Liver (tissue), 9 donors: ENCODE measurements around the gene SLC25A45. TPM values are rescaled to one million over a fixed set of nuclear protein-coding genes. Genes with fewer than 3 reads are reported as not detected.

Source experiments
- DNase-seq: peaks from one replicate; pipeline ENCODE4 v3.0.0-alpha.2; 2017; ENCODE audit warnings: low spot score
- H3K27ac ChIP-seq, 2 donors: one replicate each; pipeline ENCODE4 v1.7.0; 2013; ENCODE audit warnings: inconsistent platforms in 2 of 2, low read length in 2 of 2, control low read depth in 1 of 2, low read depth in 1 of 2, mild to moderate bottlenecking in 1 of 2
- H3K27me3 ChIP-seq, 4 donors: one replicate each; pipeline versions ENCODE4 v1.6.1 to v1.7.0; 2013; ENCODE audit warnings: low read length in 3 of 4, inconsistent platforms in 1 of 4, mild to moderate bottlenecking in 1 of 4, moderate library complexity in 1 of 4; ENCODE audit not compliant: control insufficient read depth in 4 of 4, insufficient read depth in 4 of 4
- H3K36me3 ChIP-seq, 4 donors: one replicate each; pipeline versions ENCODE4 v1.6.1 to v1.7.0; 2013; ENCODE audit warnings: low read length in 3 of 4, mild to moderate bottlenecking in 3 of 4, low read depth in 1 of 4, moderate library complexity in 1 of 4; ENCODE audit not compliant: control insufficient read depth in 4 of 4, insufficient read depth in 3 of 4
- H3K4me1 ChIP-seq, 4 donors: one replicate each; pipeline versions ENCODE4 v1.6.1 to v1.7.0; 2013; ENCODE audit warnings: low read length in 3 of 4, mild to moderate bottlenecking in 3 of 4, moderate library complexity in 1 of 4; ENCODE audit not compliant: control insufficient read depth in 4 of 4, insufficient read depth in 4 of 4
- H3K4me3 ChIP-seq, 3 donors: one replicate each; pipeline versions ENCODE4 v1.6.1 to v1.7.0; 2013; ENCODE audit warnings: low read length in 3 of 3, control low read depth in 1 of 3, low read depth in 1 of 3, mild to moderate bottlenecking in 1 of 3
- H3K9ac ChIP-seq, 2 donors: one replicate each; pipeline ENCODE4 v1.7.0; 2013; ENCODE audit warnings: low read length in 2 of 2, mild to moderate bottlenecking in 2 of 2, moderate library complexity in 2 of 2, control low read depth in 1 of 2, low read depth in 1 of 2
- H3K9me3 ChIP-seq, 4 donors: one replicate each; pipeline versions ENCODE4 v1.6.1 to v1.7.0; 2013; ENCODE audit warnings: low read length in 3 of 4; ENCODE audit not compliant: control insufficient read depth in 4 of 4
- ATF3 ChIP-seq: IDR thresholded peaks from 2 replicates; pipeline ENCODE4 v1.6.1; 2016; ENCODE audit warnings: antibody characterized with exemption
- CTCF ChIP-seq: fragments of 150-350 bp; IDR thresholded peaks from 2 replicates; pipeline ENCODE4 v1.5.1; 2017; ENCODE audit warnings: improper control_type of control experiment, low read depth, low read length; ENCODE audit not compliant: missing input control
- EGR1 ChIP-seq, 2 donors: IDR thresholded peaks; 2 replicates each; pipeline ENCODE4 v1.6.1; 2016 to 2018; ENCODE audit warnings: antibody characterized with exemption in 2 of 2, low read depth in 2 of 2
- FOXA1 ChIP-seq: IDR thresholded peaks from 2 replicates; pipeline ENCODE4 v1.6.1; 2016; ENCODE audit warnings: antibody characterized with exemption
- FOXA2 ChIP-seq: IDR thresholded peaks from 2 replicates; pipeline ENCODE4 v1.6.1; 2016; ENCODE audit warnings: antibody characterized with exemption
- GABPA ChIP-seq, 2 donors: IDR thresholded peaks in 1 of 2; conservative IDR thresholded peaks in 1 of 2; 2 replicates each; pipeline ENCODE4 v1.6.1; 2016; ENCODE audit warnings: antibody characterized with exemption in 2 of 2, mild to moderate bottlenecking in 1 of 2, moderate library complexity in 1 of 2
- HNF4A ChIP-seq, 2 donors: conservative IDR thresholded peaks; 2 replicates each; pipeline ENCODE4 v1.6.1; 2016; ENCODE audit warnings: antibody characterized with exemption in 2 of 2, mild to moderate bottlenecking in 2 of 2
- HNF4G ChIP-seq: IDR thresholded peaks from 2 replicates; pipeline ENCODE4 v1.6.1; 2016; ENCODE audit warnings: antibody characterized with exemption
- JUND ChIP-seq, 2 donors: IDR thresholded peaks; 2 replicates each; pipeline ENCODE4 v1.6.1; 2016; ENCODE audit warnings: antibody characterized with exemption in 2 of 2
- MAX ChIP-seq: IDR thresholded peaks from 2 replicates; pipeline ENCODE4 v1.6.1; 2016; ENCODE audit warnings: antibody characterized with exemption
- NR2F2 ChIP-seq: IDR thresholded peaks from 2 replicates; pipeline ENCODE4 v1.6.1; 2016; ENCODE audit warnings: antibody characterized with exemption
- RAD21 ChIP-seq, 2 donors: IDR thresholded peaks; 2 replicates each; pipeline ENCODE4 v1.6.1; 2016; ENCODE audit warnings: antibody characterized with exemption in 2 of 2, mild to moderate bottlenecking in 2 of 2
- REST ChIP-seq: IDR thresholded peaks from 2 replicates; pipeline ENCODE4 v1.6.1; 2016; ENCODE audit warnings: antibody characterized with exemption, mild to moderate bottlenecking
- SP1 ChIP-seq: IDR thresholded peaks from 2 replicates; pipeline ENCODE4 v1.6.1; 2018; ENCODE audit warnings: antibody characterized with exemption, mild to moderate bottlenecking
- TAF1 ChIP-seq: conservative IDR thresholded peaks from 2 replicates; pipeline ENCODE4 v1.6.1; 2016; ENCODE audit warnings: antibody characterized with exemption, mild to moderate bottlenecking
- YY1 ChIP-seq: IDR thresholded peaks from 2 replicates; pipeline ENCODE4 v1.6.1; 2016; ENCODE audit warnings: antibody characterized with exemption, mild to moderate bottlenecking
- ZBTB33 ChIP-seq: IDR thresholded peaks from 2 replicates; pipeline ENCODE4 v1.6.1; 2016; ENCODE audit warnings: antibody characterized with exemption
- WGBS: extraction: QIAGEN DNeasy Blood & Tissue Kit; methylation state at CpG from one replicate; pipeline ENCODE4 v1.1.7; 2013; 5-methylcytosine and 5-hydroxymethylcytosine counted together
- polyA plus RNA-seq, 2 donors: library from polyadenylated mRNA; stranded (reverse) in 1 of 2; unstranded in 1 of 2; fragments of 200-250 nt in 1 of 2; fragments of >200 nt in 1 of 2; fragmentation: Nextera tagmentation in 1 of 2; extraction: Ambion mirVana in 1 of 2; gene quantifications; one replicate each; pipeline versions ENCODE4 v1.2.1 to v1.2.3, GENCODE V29; 2013 to 2015
- total RNA-seq, 2 donors: library from RNA; depleted of rRNA; stranded (reverse); fragments of >200 nt; gene quantifications; one replicate each; pipeline ENCODE4 v1.2.3, GENCODE V29; 2014
- donor health status: healthy.
- donor health status: healthy.
- donor health status: healthy.
- donor health status: healthy.
- donor health status: healthy.

SLC25A45 gene
- total and polyA plus RNA-seq, 4 donors: 4.5 to 6.8 (median 5.3) TPM

GRCh38 chr11:65382804-65383368, 440 bp upstream of the SLC25A45 start:
- no peak for DNase-seq
- no peaks in the 10 kb centered on the region for H3K36me3 ChIP-seq
- peak overlapping the region in 2 of 3 donors; percentile 19 to 36 for H3K4me3 ChIP-seq
- H3K4me1 ChIP-seq: peaks cover 7 to 37% (median 21%) of the 10 kb centered on the region in 4 donors
- H3K27me3 ChIP-seq: no peaks in the 10 kb centered on the region
- peak overlapping the region; percentile 98 to 100 for H3K27ac ChIP-seq
- peak overlapping the region; percentile 48 to 89 for H3K9ac ChIP-seq
- WGBS: 35% methylated on average over 12 of the region's 12 CpGs
- no peak for TF ChIP-seq ZBTB33
- TF ChIP-seq RAD21 (IDR thresholded peaks at IDR 0.05): no peak
- TF ChIP-seq FOXA1: no peak
- H3K9me3 ChIP-seq: no peaks in the 10 kb centered on the region

- DNase-seq: no peak
- Histone ChIP-seq H3K9ac (peak overlapping the region; percentile 48 to 89), H3K9me3 (no peaks in the 10 kb centered on the region), H3K27ac (peak overlapping the region; percentile 98 to 100), H3K36me3 (no peaks in the 10 kb centered on the region), H3K4me3 (peak overlapping the region; percentile 36 to 71 (median 56)), H3K27me3 (no peaks in the 10 kb centered on the region), H3K4me1 (peaks cover 7 to 29% (median 18%) of the 10 kb centered on the region in 4 donors)
- peak in 1 of 2 donors; percentile 45 for TF ChIP-seq GABPA (IDR thresholded peaks at IDR 0.05 in 1 of 2, conservative IDR thresholded peaks at IDR 0.05 in 1 of 2)
- no peak for TF ChIP-seq FOXA2
- no peak for TF ChIP-seq TAF1
- no peak for TF ChIP-seq FOXA1
- peak; percentile 49 for TF ChIP-seq HNF4G
- TF ChIP-seq HNF4A (conservative IDR thresholded peaks at IDR 0.05): peak; percentile 67 to 70
- TF ChIP-seq JUND (IDR thresholded peaks at IDR 0.05): no peak
- TF ChIP-seq NR2F2: no peak
- TF ChIP-seq EGR1 (IDR thresholded peaks at IDR 0.05; ENCODE audit: low read depth in 2 of 2): no peak
- peak; percentile 69 for TF ChIP-seq YY1
- TF ChIP-seq RAD21 (IDR thresholded peaks at IDR 0.05): no peak
- 2% methylated on average over 6 of the region's 6 CpGs for WGBS
Measured at GRCh38 chr11:65381716-65382032, 772 bp downstream of the SLC25A45 start.

- H3K27ac ChIP-seq: no peak overlapping the region
- H3K4me3 ChIP-seq: no peak overlapping the region
- no peaks in the 10 kb centered on the region for H3K36me3 ChIP-seq
- H3K4me1 ChIP-seq: peaks cover 7 to 24% (median 16%) of the 10 kb centered on the region in 4 donors
- DNase-seq: no peak
- H3K27me3 ChIP-seq: no peaks in the 10 kb centered on the region
- 90% methylated on average over 16 of the region's 16 CpGs for WGBS
- no peaks in the 10 kb centered on the region for H3K9me3 ChIP-seq
- H3K9ac ChIP-seq: no peak overlapping the region
- TF ChIP-seq NR2F2 (no peak), MAX (no peak), CTCF (no peak), EGR1 (IDR thresholded peaks at IDR 0.05; ENCODE audit: low read depth in 2 of 2) (no peak), RAD21 (IDR thresholded peaks at IDR 0.05) (no peak), HNF4A (conservative IDR thresholded peaks at IDR 0.05) (no peak), FOXA2 (no peak), REST (no peak), YY1 (no peak), ATF3 (no peak), GABPA (IDR thresholded peaks at IDR 0.05 in 1 of 2, conservative IDR thresholded peaks at IDR 0.05 in 1 of 2) (no peak), TAF1 (no peak), SP1 (no peak), FOXA1 (no peak), JUND (IDR thresholded peaks at IDR 0.05) (no peak)
Measured at GRCh38 chr11:65380460-65381119, 1.9 kb downstream of the SLC25A45 start.
